Measurements from ENCODE around the gene ENTPD1.

Gene ENTPD1

DNA sequence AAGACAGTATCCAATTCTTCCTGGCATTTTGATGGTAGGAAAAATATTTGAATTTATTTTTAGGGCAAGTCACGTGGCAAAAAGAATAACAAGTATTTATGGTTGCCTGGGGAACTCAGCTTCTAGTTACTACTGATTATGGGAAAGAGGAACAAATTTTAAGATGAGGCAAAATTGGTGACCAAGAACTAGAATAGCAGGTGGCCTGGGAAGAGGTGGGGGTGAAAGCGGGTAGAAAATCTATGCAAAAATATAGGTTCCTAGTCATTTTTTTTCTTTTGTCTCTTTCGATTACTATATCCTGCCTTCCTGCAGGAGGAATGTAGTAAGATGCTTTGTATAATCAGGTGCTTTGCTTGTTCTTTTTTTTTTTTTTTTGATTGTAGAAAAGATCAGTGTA, 27.8 kb downstream of the ENTPD1 start:
- WGBS, 2 donors (ENCODE audit: extremely low coverage in 2 of 2, insufficient read length in 2 of 2, insufficient replicate concordance in 1 of 2), result no CpG with 5 or more reads among the region's 3 CpGs
- Histone ChIP-seq H3K23ac (ENCODE audit: low read depth, low read length, poor library complexity) (no peak overlapping the region), H2BK15ac (ENCODE audit: low read length) (no peak overlapping the region)

DNA sequence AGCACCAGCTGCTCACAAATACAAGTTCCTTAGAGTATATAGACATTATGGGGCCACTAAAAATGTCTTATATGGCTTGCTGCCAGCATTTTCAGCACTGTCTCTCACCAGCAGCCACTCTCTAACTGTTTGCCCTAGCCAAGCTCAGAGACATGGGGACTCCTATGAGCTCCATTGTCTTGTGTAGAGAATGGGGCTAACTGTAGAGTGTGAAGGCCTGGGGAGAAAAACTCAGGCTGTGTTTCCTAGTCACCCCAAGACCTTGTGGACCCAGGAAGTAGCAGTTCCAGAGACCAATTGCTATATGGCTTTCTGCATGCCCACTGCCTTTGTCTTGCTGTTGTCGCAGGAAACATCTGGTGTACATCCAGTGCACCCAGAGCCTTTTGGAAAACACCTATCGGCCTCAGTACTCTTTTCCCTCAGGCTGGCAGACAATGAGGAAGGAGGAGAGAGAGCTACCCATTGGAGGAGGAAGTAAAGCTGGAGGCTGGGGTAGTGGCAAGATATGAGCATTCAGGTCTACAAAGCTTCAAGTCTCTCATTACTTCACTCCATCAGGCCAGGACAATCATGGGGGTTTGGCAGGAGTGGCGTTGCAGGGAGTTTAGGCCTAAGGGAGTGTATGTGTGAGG, 28.4 kb downstream of the ENTPD1 start:
- Histone ChIP-seq H2AFZ (ENCODE audit: low read length) (no peak overlapping the region), H3K27me3 (ENCODE audit: control insufficient read depth in 3 of 3, insufficient read depth in 3 of 3, low read depth in 1 of 3, low read length in 3 of 3) (peaks cover 0 to 8% (median 0%) of the 10 kb centered on the region in 3 experiments), H2BK5ac (ENCODE audit: low read length) (no peak overlapping the region), H3K9ac (ENCODE audit: low read depth, low read length, poor library complexity) (no peak overlapping the region), H3K4ac (ENCODE audit: low read length) (no peak overlapping the region), H4K8ac (ENCODE audit: low read depth, low read length) (no peak overlapping the region), H3K4me3 (ENCODE audit: low read length in 2 of 2) (no peak overlapping the region), H3K79me1 (ENCODE audit: low read depth, low read length) (no peaks in the 10 kb centered on the region), H4K91ac (ENCODE audit: low read depth, low read length, poor library complexity) (no peak overlapping the region), H3K27ac (replicated peaks; ENCODE audit: low read length) (no peak overlapping the region), H3K23ac (ENCODE audit: low read depth, low read length, poor library complexity) (no peak overlapping the region), H3K18ac (ENCODE audit: low read length) (no peak overlapping the region), H3K36me3 (replicated peaks in 1 of 2; ENCODE audit: control insufficient read depth in 2 of 2, insufficient read depth in 2 of 2, low read length in 2 of 2) (no peaks in the 10 kb centered on the region), H3K14ac (ENCODE audit: low read length) (no peak overlapping the region), H3K4me2 (ENCODE audit: insufficient read depth, low read length, poor library complexity, severe bottlenecking) (no peak overlapping the region), H3K4me1 (ENCODE audit: control insufficient read depth in 2 of 2, insufficient read depth in 1 of 2, low read depth in 1 of 2, low read length in 2 of 2) (peaks cover 0 to 6% of the 10 kb centered on the region in 2 donors), H2AK5ac (ENCODE audit: low read depth, low read length) (no peak overlapping the region), H2BK12ac (ENCODE audit: low read length) (no peak overlapping the region), H2BK120ac (ENCODE audit: low read depth, low read length) (no peak overlapping the region), H2BK15ac (ENCODE audit: low read length) (no peak overlapping the region), H3K9me3 (replicated peaks in 1 of 2; ENCODE audit: control insufficient read depth in 2 of 2, insufficient read depth in 1 of 2, low read depth in 1 of 2, low read length in 2 of 2) (no peaks in the 10 kb centered on the region)
- WGBS, 2 donors (ENCODE audit: extremely low coverage in 2 of 2, insufficient read length in 2 of 2, insufficient replicate concordance in 1 of 2), result no CpG with 5 or more reads among the region's 3 CpGs
- no peak for DNase-seq (ENCODE audit: low spot score)

More for the DNA sequence above, 27.8 kb downstream of the ENTPD1 start:
- H3K9me3 ChIP-seq (replicated peaks in 1 of 2; ENCODE audit: control insufficient read depth in 2 of 2, insufficient read depth in 1 of 2, low read depth in 1 of 2, low read length in 2 of 2), result no peaks in the 10 kb centered on the region
- H2BK12ac ChIP-seq (ENCODE audit: low read length), result no peak overlapping the region
- no peak overlapping the region for H4K91ac ChIP-seq (ENCODE audit: low read depth, low read length, poor library complexity)
- no peak overlapping the region for H2AFZ ChIP-seq (ENCODE audit: low read length)
- no peak overlapping the region for H3K9ac ChIP-seq (ENCODE audit: low read depth, low read length, poor library complexity)
- no peak overlapping the region for H2BK5ac ChIP-seq (ENCODE audit: low read length)
- H3K18ac ChIP-seq (ENCODE audit: low read length), result no peak overlapping the region
- no peak overlapping the region for H3K4ac ChIP-seq (ENCODE audit: low read length)
- H3K27me3 ChIP-seq (ENCODE audit: control insufficient read depth in 3 of 3, insufficient read depth in 3 of 3, low read depth in 1 of 3, low read length in 3 of 3), result peaks cover 0 to 8% (median 0%) of the 10 kb centered on the region in 3 experiments
- H3K4me2 ChIP-seq (ENCODE audit: insufficient read depth, low read length, poor library complexity, severe bottlenecking), result no peak overlapping the region
- no peak overlapping the region for H3K14ac ChIP-seq (ENCODE audit: low read length)
- H3K4me1 ChIP-seq (ENCODE audit: control insufficient read depth in 2 of 2, insufficient read depth in 1 of 2, low read depth in 1 of 2, low read length in 2 of 2), result peaks cover 0 to 6% of the 10 kb centered on the region in 2 donors
- no peak overlapping the region for H2BK120ac ChIP-seq (ENCODE audit: low read depth, low read length)
- no peak overlapping the region for H4K8ac ChIP-seq (ENCODE audit: low read depth, low read length)
- DNase-seq (ENCODE audit: low spot score), result no peak
- H3K27ac ChIP-seq (replicated peaks; ENCODE audit: low read length), result no peak overlapping the region
- no peaks in the 10 kb centered on the region for H3K79me1 ChIP-seq (ENCODE audit: low read depth, low read length)
- H3K36me3 ChIP-seq (replicated peaks in 1 of 2; ENCODE audit: control insufficient read depth in 2 of 2, insufficient read depth in 2 of 2, low read length in 2 of 2), result no peaks in the 10 kb centered on the region
- H3K4me3 ChIP-seq (ENCODE audit: low read length in 2 of 2), result no peak overlapping the region
- H2AK5ac ChIP-seq (ENCODE audit: low read depth, low read length), result no peak overlapping the region

DNA sequence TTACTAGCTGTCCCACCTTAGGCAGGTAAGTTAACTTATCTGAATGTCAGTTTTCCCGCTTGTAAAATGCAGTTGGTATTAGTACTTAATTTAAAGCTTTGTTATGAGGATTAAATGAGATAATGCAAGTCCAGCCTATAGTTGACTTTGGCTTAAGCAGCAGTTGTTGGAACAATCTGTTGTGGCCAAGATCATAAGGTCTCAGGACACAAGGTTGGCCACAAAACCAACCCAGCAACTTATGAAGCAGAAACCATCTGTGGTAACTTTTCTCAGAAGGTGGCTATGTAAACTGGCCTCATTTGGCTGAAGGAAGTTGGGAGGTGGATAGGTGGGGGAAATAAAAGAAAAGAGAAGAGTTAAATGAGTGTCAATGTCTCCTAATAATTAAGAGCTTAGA, 29.4 kb downstream of the ENTPD1 start:
- no peak overlapping the region for H4K8ac ChIP-seq (ENCODE audit: low read depth, low read length)
- WGBS, 2 donors (ENCODE audit: extremely low coverage in 2 of 2, insufficient read length in 2 of 2, insufficient replicate concordance in 1 of 2), result no CpG with 5 or more reads among the region's 1 CpG
- no peak overlapping the region for H3K18ac ChIP-seq (ENCODE audit: low read length)
- H3K4me2 ChIP-seq (ENCODE audit: insufficient read depth, low read length, poor library complexity, severe bottlenecking), result no peak overlapping the region
- no peak overlapping the region for H4K91ac ChIP-seq (ENCODE audit: low read depth, low read length, poor library complexity)
- peaks cover 0 to 6% of the 10 kb centered on the region in 2 donors for H3K4me1 ChIP-seq (ENCODE audit: control insufficient read depth in 2 of 2, insufficient read depth in 1 of 2, low read depth in 1 of 2, low read length in 2 of 2)
- H3K36me3 ChIP-seq (replicated peaks in 1 of 2; ENCODE audit: control insufficient read depth in 2 of 2, insufficient read depth in 2 of 2, low read length in 2 of 2), result no peaks in the 10 kb centered on the region
- H2BK5ac ChIP-seq (ENCODE audit: low read length), result no peak overlapping the region
- H3K14ac ChIP-seq (ENCODE audit: low read length), result no peak overlapping the region
- H2BK120ac ChIP-seq (ENCODE audit: low read depth, low read length), result no peak overlapping the region
- no peak for DNase-seq (ENCODE audit: low spot score)
- H3K4me3 ChIP-seq (ENCODE audit: low read length in 2 of 2), result no peak overlapping the region
- no peaks in the 10 kb centered on the region for H3K9me3 ChIP-seq (replicated peaks in 1 of 2; ENCODE audit: control insufficient read depth in 2 of 2, insufficient read depth in 1 of 2, low read depth in 1 of 2, low read length in 2 of 2)
- no peaks in the 10 kb centered on the region for H3K79me1 ChIP-seq (ENCODE audit: low read depth, low read length)
- H3K27me3 ChIP-seq (ENCODE audit: control insufficient read depth in 3 of 3, insufficient read depth in 3 of 3, low read depth in 1 of 3, low read length in 3 of 3), result peaks cover 0 to 8% (median 0%) of the 10 kb centered on the region in 3 experiments
- H3K23ac ChIP-seq (ENCODE audit: low read depth, low read length, poor library complexity), result no peak overlapping the region
- no peak overlapping the region for H2BK12ac ChIP-seq (ENCODE audit: low read length)
- no peak overlapping the region for H2AFZ ChIP-seq (ENCODE audit: low read length)
- H3K27ac ChIP-seq (replicated peaks; ENCODE audit: low read length), result no peak overlapping the region
- H3K4ac ChIP-seq (ENCODE audit: low read length), result no peak overlapping the region
- H2AK5ac ChIP-seq (ENCODE audit: low read depth, low read length), result no peak overlapping the region
- no peak overlapping the region for H2BK15ac ChIP-seq (ENCODE audit: low read length)
- H3K9ac ChIP-seq (ENCODE audit: low read depth, low read length, poor library complexity), result no peak overlapping the region

- Histone ChIP-seq H3K9me3 (replicated peaks in 1 of 2; ENCODE audit: control insufficient read depth in 2 of 2, insufficient read depth in 1 of 2, low read depth in 1 of 2, low read length in 2 of 2) (no peaks in the 10 kb centered on the region), H4K91ac (ENCODE audit: low read depth, low read length, poor library complexity) (no peak overlapping the region), H3K4ac (ENCODE audit: low read length) (no peak overlapping the region), H2BK12ac (ENCODE audit: low read length) (no peak overlapping the region), H3K27me3 (ENCODE audit: control insufficient read depth in 3 of 3, insufficient read depth in 3 of 3, low read depth in 1 of 3, low read length in 3 of 3) (peaks cover 0 to 8% (median 0%) of the 10 kb centered on the region in 3 experiments), H2BK5ac (ENCODE audit: low read length) (no peak overlapping the region), H3K36me3 (replicated peaks in 1 of 2; ENCODE audit: control insufficient read depth in 2 of 2, insufficient read depth in 2 of 2, low read length in 2 of 2) (no peaks in the 10 kb centered on the region), H4K8ac (ENCODE audit: low read depth, low read length) (no peak overlapping the region), H3K18ac (ENCODE audit: low read length) (no peak overlapping the region), H3K9ac (ENCODE audit: low read depth, low read length, poor library complexity) (no peak overlapping the region), H3K27ac (replicated peaks; ENCODE audit: low read length) (no peak overlapping the region), H3K23ac (ENCODE audit: low read depth, low read length, poor library complexity) (no peak overlapping the region), H3K14ac (ENCODE audit: low read length) (no peak overlapping the region), H2BK15ac (ENCODE audit: low read length) (no peak overlapping the region), H2BK120ac (ENCODE audit: low read depth, low read length) (no peak overlapping the region), H3K4me1 (ENCODE audit: control insufficient read depth in 2 of 2, insufficient read depth in 1 of 2, low read depth in 1 of 2, low read length in 2 of 2) (peaks cover 0 to 6% of the 10 kb centered on the region in 2 donors), H3K79me1 (ENCODE audit: low read depth, low read length) (no peaks in the 10 kb centered on the region), H3K4me2 (ENCODE audit: insufficient read depth, low read length, poor library complexity, severe bottlenecking) (no peak overlapping the region), H3K4me3 (ENCODE audit: low read length in 2 of 2) (no peak overlapping the region), H2AFZ (ENCODE audit: low read length) (no peak overlapping the region), H2AK5ac (ENCODE audit: low read depth, low read length) (no peak overlapping the region)
- DNase-seq (ENCODE audit: low spot score), result no peak
- WGBS, 2 donors (ENCODE audit: extremely low coverage in 2 of 2, insufficient read length in 2 of 2, insufficient replicate concordance in 1 of 2), result no CpG with 5 or more reads among the region's 5 CpGs
Observed at GRCh38 chr10:95785942-95786669, 30.1 kb downstream of the ENTPD1 start.
